Muscle of leg (tissue), 11 donors: Measurements from ENCODE around the gene ANKRD44. TPM values are rescaled to one million over a fixed set of nuclear protein-coding genes. Genes with fewer than 3 reads are reported as not detected.

Experiments
- DNase-seq: peaks from one replicate; pipeline ENCODE4 v3.0.0; 2013
- H3K27ac ChIP-seq: one replicate; pipeline ENCODE4 v1.5.1; 2013; ENCODE audit warnings: mild to moderate bottlenecking, low read length, control low read depth
- H3K27me3 ChIP-seq: one replicate; pipeline ENCODE4 v1.6.1; 2013; ENCODE audit warnings: low read length; ENCODE audit not compliant: control insufficient read depth, insufficient read depth
- H3K36me3 ChIP-seq: one replicate; pipeline ENCODE4 v1.6.1; 2013; ENCODE audit warnings: low read length; ENCODE audit not compliant: control insufficient read depth, insufficient read depth
- H3K4me1 ChIP-seq: one replicate; pipeline ENCODE4 v1.6.1; 2013; ENCODE audit warnings: low read length; ENCODE audit not compliant: control insufficient read depth, insufficient read depth
- H3K4me3 ChIP-seq: one replicate; pipeline ENCODE4 v1.5.1; 2013; ENCODE audit warnings: low read length, control low read depth
- H3K9me3 ChIP-seq: replicated peaks from 2 replicates; pipeline ENCODE4 v1.6.1; 2013; ENCODE audit warnings: low read depth, low read length; ENCODE audit not compliant: control insufficient read depth
- WGBS: methylation state at CpG from one replicate; pipeline ENCODE4 v1.1.5; 2013; ENCODE audit warnings: missing lambda C conversion rate; ENCODE audit not compliant: insufficient coverage; 5-methylcytosine and 5-hydroxymethylcytosine counted together
- polyA plus RNA-seq, 8 donors: library from polyadenylated mRNA; unstranded; fragments of 120-200 nt; gene quantifications; one replicate each; pipeline versions ENCODE4 v1.2.1 to v1.2.3, GENCODE V29; 2013; ENCODE audit warnings: inconsistent platforms in 1 of 8, low replicate concordance in 1 of 8; ENCODE audit not compliant: insufficient read length in 8 of 8, insufficient read depth in 1 of 8
- total RNA-seq: library from RNA; stranded (reverse); fragments of 120-200 nt; gene quantifications from one replicate; pipeline ENCODE4 v1.2.4, GENCODE V29; 2013

The ANKRD44 gene
- total and polyA plus RNA-seq, 9 donors = 10.6 to 26.3 (median 15.6) TPM

DNA sequence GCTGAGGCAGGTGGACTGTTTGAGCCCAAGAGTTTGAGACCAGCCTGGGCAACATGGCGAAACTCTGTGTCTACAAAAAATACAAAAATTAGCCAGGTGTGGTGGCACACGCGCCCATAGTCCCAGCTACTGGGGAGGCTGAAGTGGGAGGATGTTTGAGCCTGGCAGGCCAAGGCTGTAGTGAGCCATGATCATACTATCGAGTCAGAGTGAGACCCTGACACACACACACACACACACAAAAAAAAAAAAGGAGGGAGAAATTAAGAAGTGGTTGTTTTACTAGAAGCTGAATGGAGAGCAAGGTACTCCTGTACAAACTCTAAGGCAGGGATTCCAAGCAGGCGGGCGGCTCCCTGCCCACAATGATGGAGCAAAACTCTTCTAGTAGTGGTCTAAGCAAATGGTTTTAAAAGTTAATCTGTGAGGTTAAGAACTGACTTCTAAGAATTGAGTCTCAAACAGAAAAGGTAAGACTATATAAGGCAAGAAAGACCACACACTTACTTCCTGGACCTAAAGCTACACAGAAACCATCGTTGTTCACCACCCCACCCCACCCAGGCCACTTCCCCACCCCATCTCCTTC lies 2.6 kb downstream of the ANKRD44 start:
- H3K4me3 ChIP-seq = no peak overlapping the region
- no peak for DNase-seq
- peak overlapping the region; percentile 42 for H3K27ac ChIP-seq
- 100% methylated on average over 3 of the region's 7 CpGs for WGBS
- peaks cover 16% of the 10 kb centered on the region for H3K4me1 ChIP-seq
- H3K36me3 ChIP-seq = no peaks in the 10 kb centered on the region
- no peaks in the 10 kb centered on the region for H3K27me3 ChIP-seq
- H3K9me3 ChIP-seq = no peaks in the 10 kb centered on the region

DNA sequence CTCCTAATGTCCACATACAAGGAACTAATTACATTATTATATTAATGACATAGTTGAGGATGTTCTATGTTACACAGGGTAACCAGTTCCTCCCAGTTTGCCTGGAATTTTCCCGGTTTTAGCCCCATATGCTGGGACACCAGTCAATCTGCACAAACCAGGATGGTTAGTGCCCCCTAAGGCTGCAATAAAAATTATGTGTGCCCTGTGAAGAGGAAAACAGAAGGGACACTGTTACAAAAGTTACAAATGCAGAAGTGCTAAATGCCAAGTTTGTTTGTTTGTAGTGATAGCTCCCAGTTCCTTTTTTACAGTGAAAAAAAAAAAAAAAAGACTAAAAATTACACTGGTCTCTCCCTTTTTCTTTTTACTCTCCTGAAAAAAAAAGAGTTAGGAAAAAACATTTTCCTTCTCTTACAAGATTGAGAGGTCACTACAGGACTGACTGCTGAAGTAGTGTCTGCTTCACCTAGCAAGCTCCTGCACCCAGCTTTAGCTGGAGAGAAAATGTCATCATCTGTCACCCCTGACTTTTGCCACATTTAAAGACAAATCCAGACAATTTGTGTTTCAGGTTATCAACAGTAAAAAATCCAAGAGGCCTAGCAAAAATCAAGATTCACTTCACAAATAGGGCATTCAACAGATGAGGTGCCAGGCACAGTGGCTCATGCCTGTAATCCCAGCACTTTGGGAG lies 3.2 kb downstream of the ANKRD44 start:
- Histone ChIP-seq H3K4me3 (no peak overlapping the region), H3K36me3 (no peaks in the 10 kb centered on the region), H3K27ac (peak overlapping the region; percentile 42), H3K4me1 (peaks cover 16% of the 10 kb centered on the region), H3K27me3 (no peaks in the 10 kb centered on the region), H3K9me3 (no peaks in the 10 kb centered on the region)
- WGBS = no CpG with 5 or more reads among the region's 1 CpG
- DNase-seq = peak; percentile 60

DNA sequence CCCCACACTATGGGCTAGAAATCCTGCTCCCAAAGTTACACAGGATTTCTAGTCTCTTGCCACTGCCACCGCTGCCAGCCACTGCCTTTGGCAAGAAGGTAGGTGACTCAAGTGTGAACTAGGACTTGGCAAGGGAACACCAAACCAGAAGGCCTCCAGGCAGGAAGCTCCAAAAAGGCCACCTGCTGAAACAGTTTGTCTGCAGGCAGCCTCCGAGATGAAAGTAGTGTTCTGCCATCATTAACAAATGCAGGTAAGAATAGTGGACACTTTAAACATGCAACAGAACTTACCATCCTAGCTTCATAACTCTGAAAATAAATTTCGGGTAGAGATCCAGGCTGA lies 3.9 kb downstream of the ANKRD44 start:
- DNase-seq = peak; percentile 43
- Histone ChIP-seq H3K9me3 (no peaks in the 10 kb centered on the region), H3K36me3 (no peaks in the 10 kb centered on the region), H3K4me1 (peaks cover 16% of the 10 kb centered on the region), H3K27ac (no peak overlapping the region), H3K27me3 (no peaks in the 10 kb centered on the region), H3K4me3 (no peak overlapping the region)
- WGBS = 62% methylated on average over 2 of the region's 3 CpGs

DNA sequence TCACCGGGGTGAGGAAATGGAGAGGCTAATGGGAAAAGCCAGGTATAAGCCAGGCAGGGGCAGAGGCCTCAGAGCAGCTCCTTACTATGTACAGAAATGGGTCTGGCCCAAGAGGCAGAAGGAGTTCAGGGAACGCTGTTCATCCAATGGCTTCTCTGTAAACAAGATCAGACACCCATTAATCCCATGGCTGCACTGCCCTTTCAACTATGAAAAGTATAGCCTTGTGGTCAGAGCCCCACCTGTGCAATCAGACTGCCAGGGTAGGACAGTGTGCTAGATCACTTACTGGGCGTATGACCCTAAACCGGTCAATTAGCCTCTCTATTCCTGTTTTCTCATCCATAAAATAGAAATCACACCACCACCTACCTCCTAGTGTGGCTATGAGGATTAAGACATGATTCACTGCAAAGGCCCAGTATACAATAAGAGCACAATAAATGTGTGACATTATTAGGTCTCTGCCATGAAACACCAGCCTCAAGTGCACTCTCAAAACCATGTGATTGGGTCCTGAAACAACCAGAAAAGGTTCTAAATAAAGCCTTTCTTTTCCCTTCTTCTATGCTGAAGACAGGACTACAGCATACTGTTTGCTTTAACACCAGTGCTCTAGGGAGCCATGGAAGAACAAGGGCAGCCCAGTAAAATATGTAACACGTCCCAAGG lies 4.4 kb downstream of the ANKRD44 start:
- H3K27ac ChIP-seq = no peak overlapping the region
- H3K4me3 ChIP-seq = no peak overlapping the region
- no peaks in the 10 kb centered on the region for H3K9me3 ChIP-seq
- peaks cover 13% of the 10 kb centered on the region for H3K4me1 ChIP-seq
- no peaks in the 10 kb centered on the region for H3K27me3 ChIP-seq
- DNase-seq = no peak
- no peaks in the 10 kb centered on the region for H3K36me3 ChIP-seq
- 57% methylated on average over 2 of the region's 5 CpGs for WGBS

DNA sequence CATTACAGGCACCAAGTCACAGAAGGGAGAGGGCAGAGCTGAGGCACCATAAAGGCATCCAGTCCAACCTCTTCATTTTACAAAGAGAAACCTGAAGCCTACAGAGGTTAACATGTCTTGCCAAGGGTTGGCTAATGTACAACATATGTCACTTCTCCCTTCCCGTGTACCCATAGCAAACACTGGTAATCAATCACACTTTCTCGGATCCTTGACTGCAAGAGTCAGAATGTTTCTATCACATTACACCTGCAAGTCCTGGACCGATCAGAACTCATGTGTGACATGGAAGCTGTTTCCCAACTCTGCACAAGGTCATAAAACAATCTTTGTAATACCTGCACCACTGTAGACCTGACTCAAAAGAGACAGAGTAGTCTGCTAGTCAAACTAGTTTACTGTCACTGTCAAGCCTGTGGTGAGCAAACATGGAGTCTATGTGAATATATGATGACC lies 6.0 kb downstream of the ANKRD44 start:
- Histone ChIP-seq H3K27me3 (no peaks in the 10 kb centered on the region), H3K36me3 (no peaks in the 10 kb centered on the region), H3K9me3 (no peaks in the 10 kb centered on the region), H3K4me3 (no peak overlapping the region), H3K4me1 (peaks cover 10% of the 10 kb centered on the region), H3K27ac (no peak overlapping the region)
- WGBS = 52% methylated on average over 2 of the region's 3 CpGs
- DNase-seq = no peak

DNA sequence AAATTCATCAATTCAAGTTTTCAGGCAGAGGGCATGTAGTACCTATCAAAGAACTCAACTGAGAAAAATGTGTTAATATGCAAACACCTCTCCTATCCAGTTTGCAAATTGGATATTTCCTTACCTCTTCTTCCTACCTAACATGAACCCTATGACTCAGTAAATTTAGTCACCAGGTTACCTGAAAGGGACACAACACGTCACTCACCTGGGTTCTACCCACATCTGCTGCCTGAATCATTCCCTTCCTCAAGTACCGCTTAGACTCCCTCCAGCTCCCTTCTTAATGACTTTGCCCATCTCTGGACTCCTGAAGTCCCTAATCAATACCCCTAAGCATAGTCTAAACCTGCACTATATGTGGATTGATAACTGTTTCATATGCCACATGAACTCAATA lies 10.4 kb downstream of the ANKRD44 start:
- DNase-seq = no peak
- no peaks in the 10 kb centered on the region for H3K27me3 ChIP-seq
- no peak overlapping the region for H3K27ac ChIP-seq
- H3K9me3 ChIP-seq = no peaks in the 10 kb centered on the region
- 92% methylated on average over 2 of the region's 2 CpGs for WGBS
- H3K4me1 ChIP-seq = no peaks in the 10 kb centered on the region
- no peak overlapping the region for H3K4me3 ChIP-seq
- no peaks in the 10 kb centered on the region for H3K36me3 ChIP-seq

DNA sequence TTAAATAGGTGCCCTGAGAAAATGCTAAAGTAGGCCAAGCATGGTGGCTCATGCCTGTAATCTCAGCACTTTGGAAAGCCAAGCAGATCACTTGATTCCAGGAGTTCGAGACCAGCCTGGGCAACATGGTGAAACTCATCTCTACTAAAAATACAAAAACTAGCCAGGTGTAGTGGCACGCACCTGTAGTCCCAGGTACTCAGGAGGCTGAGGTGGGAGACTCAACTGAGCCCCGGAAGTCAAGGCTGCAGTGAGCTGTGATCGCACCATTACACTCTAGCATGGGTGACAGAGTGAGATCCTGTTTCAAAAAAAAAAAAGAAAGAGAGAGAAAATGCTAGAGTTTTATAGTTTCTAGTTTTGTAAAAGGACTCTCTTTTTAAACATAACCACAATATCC lies 12.0 kb downstream of the ANKRD44 start:
- H3K9me3 ChIP-seq = no peaks in the 10 kb centered on the region
- peaks cover 2% of the 10 kb centered on the region for H3K4me1 ChIP-seq
- H3K27me3 ChIP-seq = no peaks in the 10 kb centered on the region
- H3K36me3 ChIP-seq = no peaks in the 10 kb centered on the region
- H3K4me3 ChIP-seq = no peak overlapping the region
- H3K27ac ChIP-seq = no peak overlapping the region
- no peak for DNase-seq
- WGBS = no CpG with 5 or more reads among the region's 4 CpGs

DNA sequence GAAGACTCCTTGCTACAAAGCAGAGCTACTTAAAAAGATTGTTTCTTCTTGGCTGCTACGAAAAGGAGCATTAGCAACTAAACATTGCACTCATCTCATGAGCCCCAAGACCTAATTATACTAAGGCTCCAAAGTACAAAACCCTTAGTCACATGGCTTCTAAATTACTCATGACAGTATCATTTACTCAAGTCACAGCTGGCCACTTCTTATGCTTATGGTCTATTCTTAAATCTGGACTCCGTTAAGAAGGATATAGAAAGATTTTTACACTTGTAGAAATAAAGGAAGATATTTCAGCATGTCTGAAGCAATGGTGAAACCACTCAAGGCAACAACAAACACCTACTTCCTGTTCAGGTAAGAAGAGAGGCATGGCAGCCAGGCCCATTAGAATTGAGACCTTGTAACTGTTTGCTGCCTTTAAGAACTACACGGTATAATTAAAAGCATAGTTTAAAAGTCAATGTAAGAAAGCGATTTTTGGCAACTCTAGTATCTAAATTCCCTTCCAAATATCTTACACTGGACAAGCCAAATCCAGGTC lies 12.7 kb downstream of the ANKRD44 start:
- Histone ChIP-seq H3K27ac (no peak overlapping the region), H3K27me3 (no peaks in the 10 kb centered on the region), H3K36me3 (no peaks in the 10 kb centered on the region), H3K4me1 (peaks cover 2% of the 10 kb centered on the region), H3K4me3 (no peak overlapping the region), H3K9me3 (no peaks in the 10 kb centered on the region)
- DNase-seq = no peak
- no CpG with 5 or more reads among the region's 4 CpGs for WGBS

DNA sequence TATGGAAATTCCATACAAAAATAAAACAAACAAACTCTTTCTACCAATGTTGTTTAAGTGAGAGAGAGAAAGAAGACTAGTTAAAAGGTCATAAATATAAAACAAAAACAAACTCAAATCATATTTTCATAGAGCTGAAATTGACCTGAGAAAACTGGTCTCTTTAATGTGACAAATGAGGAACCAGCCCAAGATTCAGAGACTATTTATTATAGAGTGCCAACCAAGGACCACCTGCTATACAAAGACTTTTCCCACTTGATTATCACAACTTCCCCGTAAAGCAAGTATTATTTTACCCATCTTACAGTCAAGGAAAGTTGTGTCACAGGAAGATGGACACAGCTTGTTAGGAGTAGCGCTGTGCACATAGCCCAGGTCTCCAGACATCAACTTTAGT lies 13.3 kb downstream of the ANKRD44 start:
- Histone ChIP-seq H3K4me3 (no peak overlapping the region), H3K27ac (no peak overlapping the region), H3K36me3 (no peaks in the 10 kb centered on the region), H3K4me1 (peaks cover 2% of the 10 kb centered on the region), H3K9me3 (no peaks in the 10 kb centered on the region), H3K27me3 (no peaks in the 10 kb centered on the region)
- no peak for DNase-seq
- WGBS = no CpG with 5 or more reads among the region's 2 CpGs

DNA sequence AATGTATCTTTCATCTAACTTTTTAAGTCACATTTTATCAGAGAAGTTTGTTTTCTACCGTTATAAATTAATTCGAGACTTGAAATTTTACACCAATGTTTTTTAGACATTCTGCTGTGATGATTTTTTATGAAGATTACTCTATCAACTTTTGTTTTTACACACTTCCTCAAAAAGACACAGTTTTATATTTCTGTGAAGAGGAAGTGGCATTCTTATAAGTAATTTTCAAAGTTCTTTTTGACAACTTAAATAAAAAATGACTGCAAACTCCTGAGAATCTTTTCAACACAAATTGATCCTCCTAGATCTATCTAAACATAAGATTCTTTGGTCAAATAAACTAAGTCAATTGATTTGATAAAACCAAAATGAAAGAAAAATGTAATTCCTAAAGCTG lies 13.7 kb downstream of the ANKRD44 start:
- H3K27ac ChIP-seq = no peak overlapping the region
- peaks cover 2% of the 10 kb centered on the region for H3K4me1 ChIP-seq
- H3K9me3 ChIP-seq = no peaks in the 10 kb centered on the region
- H3K27me3 ChIP-seq = no peaks in the 10 kb centered on the region
- H3K36me3 ChIP-seq = no peaks in the 10 kb centered on the region
- no peak for DNase-seq
- no peak overlapping the region for H3K4me3 ChIP-seq
- whole genome bisulfite sequencing = no CpG with 5 or more reads among the region's 2 CpGs
